HepG2 (cell line): ENCODE measurements around the gene SLF1.

ENCODE experiments used
- CTCF ChIP-seq: sonication (generic); formaldehyde crosslinking; IDR thresholded peaks from 2 replicates; pipeline ENCODE4 v1.5.0; 2020; ENCODE audit warnings: mild to moderate bottlenecking, missing genetic modification reagents, moderate library complexity
- MXD3 ChIP-seq: IDR thresholded peaks from 2 replicates; pipeline ENCODE4 v1.6.1; 2016; ENCODE audit warnings: mild to moderate bottlenecking, missing biosample characterization, missing genetic modification reagents
- NRL ChIP-seq: sonication (generic); formaldehyde crosslinking; IDR thresholded peaks from 2 replicates; pipeline ENCODE4 v1.5.0; 2020; ENCODE audit warnings: missing genetic modification reagents, mild to moderate bottlenecking, moderate library complexity, borderline replicate concordance

GRCh38 chr5:94621763-94622162 lies 3.3 kb downstream of the SLF1 start:
- TF ChIP-seq CTCF (CRISPR knock-in tag): no peak
- no peak for TF ChIP-seq NRL (CRISPR knock-in tag)
- no peak for TF ChIP-seq MXD3 (CRISPR knock-in tag)
